GM19043 (cell line): ENCODE measurements around the gene PRTN3.
"Not testable (repeated sequence)": the region's sequence is repeated elsewhere in the genome, so short reads cannot be mapped to it uniquely, and the experiment has no call there.

Source experiments
- ATAC-seq: cut with Tn5 transposase; IDR thresholded peaks from one replicate; pipeline ENCODE4 v1.9.1; 2021; ENCODE audit warnings: low read depth; ENCODE audit not compliant: unreplicated experiment

The PRTN3 gene

DNA sequence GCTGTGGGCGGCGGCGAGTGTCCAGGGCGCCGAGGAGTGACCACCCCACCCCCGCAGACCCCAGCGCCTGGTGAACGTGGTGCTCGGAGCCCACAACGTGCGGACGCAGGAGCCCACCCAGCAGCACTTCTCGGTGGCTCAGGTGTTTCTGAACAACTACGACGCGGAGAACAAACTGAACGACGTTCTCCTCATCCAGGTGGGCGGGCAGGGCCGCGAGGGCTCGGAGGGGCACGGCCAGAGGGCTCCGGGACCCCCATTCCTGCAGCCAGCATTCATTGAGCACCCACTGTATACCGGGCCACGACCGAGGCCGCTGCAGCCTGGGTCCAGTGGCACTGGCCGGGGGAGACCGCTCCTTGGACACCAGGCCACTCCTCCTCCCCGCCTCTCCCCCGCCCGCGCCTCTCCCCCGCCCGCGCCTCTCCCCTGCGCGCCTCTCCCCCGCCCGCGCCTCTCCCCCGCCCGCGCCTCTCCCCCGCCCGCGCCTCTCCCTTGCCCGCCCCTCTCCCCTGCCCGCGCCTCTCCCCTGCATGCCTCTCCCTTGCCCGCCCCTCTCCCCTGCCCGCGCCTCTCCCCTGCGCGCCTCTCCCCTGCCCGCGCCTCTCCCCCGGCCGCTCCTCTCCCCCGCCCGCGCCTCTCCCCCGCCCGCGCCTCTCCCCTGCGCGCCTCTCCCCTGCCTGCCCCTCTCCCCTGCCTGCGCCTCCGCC is 3.2 kb downstream of the PRTN3 start:
- ATAC-seq = no peak

DNA sequence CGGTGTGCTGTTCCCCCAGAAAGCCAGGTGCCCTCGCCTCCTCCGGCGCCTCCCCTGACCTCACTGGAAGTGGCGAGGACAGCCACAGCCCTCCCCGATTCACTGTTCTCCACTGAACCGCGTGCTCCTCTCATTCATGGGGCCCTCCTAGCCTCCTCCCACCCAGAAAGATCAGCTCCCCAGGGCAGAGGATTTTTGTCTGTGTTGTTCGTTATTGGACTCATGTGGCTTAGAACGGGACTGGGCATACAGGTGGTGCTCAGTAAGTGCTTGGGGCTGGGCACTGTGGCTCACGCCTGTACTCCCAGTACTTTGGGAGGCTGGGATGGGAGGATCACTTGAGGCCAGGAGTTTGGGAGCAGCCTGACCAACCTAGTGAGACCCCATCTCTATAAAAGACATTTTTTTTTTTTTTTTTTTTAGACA is 3.8 kb downstream of the PRTN3 start:
- no peak for ATAC-seq

DNA sequence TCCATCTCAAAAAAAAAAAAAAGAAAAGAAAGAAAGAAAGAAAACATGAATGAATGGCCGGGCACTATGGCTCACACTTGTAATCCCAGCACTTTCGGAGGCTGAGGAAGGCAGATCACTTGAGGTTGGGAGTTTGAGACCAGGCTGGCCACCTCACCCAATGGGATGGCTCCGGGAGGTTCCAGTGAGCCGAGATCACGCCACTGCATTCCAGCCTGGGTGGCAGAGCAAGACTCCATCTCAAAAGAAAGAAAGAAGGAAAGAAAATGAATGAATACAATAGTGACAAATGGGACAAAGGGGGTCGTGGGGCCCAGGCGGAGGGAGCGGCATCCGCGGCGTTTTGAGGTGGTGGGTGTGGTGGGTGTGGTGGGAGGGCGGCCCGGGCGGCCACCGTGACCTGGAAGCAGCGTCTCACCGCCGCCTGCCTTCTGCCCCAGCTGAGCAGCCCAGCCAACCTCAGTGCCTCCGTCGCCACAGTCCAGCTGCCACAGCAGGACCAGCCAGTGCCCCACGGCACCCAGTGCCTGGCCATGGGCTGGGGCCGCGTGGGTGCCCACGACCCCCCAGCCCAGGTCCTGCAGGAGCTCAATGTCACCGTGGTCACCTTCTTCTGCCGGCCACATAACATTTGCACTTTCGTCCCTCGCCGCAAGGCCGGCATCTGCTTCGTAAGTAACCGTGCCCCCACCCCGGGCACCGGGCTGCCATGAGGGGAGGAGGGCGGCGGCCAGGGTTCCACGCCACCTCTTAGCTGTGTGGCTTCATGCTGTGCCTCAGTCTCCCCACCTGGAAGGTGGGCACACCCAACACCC is 5.1 kb downstream of the PRTN3 start:
- ATAC-seq = no peak

DNA sequence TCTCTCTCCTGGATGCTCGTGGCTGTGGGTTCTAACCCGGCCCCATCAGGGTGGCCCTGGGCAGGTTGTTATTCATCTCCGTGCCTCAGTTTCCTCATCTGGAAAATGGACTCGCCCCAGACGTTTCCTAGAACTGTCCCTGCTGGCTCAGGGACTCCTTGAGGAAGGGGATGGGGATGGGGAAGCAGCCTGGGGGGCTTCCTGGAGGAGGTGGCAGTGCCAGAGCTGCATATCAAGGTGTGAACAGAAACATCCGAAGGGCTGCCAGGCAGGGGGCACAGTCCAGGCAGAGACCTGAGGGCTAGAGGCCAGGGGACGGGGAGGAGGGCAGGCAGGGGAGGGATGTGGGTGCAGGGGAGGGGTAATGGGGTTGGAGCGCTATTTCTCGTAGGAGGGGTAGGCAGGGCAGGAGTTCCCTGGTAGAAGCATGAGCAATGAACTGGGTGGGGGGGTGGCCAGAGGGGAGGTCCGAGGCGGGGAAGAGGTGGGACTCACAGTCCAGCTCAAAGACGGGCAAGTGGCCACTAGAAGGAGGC is 7.7 kb downstream of the PRTN3 start:
- no peak for ATAC-seq

DNA sequence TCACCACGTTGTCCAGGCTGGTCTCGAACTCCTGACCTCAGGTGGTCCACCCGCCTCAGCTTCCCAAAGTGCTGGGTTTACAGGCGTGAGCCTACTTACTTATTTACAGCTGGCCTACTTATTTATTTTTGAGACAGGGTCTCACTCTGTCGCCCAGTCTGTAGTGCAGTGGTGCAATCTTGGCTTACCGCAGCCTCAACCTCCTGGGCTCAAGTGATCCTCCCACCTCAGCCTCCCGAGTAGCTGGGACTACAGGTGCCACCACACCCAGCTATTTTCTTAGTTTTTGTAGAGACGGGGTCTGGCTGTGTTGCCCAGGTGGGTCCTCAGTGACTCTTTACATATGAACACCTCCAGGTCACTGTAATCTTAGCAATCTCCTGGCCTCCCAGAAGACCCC is 8.4 kb downstream of the PRTN3 start:
- ATAC-seq = not testable (repeated sequence)

DNA sequence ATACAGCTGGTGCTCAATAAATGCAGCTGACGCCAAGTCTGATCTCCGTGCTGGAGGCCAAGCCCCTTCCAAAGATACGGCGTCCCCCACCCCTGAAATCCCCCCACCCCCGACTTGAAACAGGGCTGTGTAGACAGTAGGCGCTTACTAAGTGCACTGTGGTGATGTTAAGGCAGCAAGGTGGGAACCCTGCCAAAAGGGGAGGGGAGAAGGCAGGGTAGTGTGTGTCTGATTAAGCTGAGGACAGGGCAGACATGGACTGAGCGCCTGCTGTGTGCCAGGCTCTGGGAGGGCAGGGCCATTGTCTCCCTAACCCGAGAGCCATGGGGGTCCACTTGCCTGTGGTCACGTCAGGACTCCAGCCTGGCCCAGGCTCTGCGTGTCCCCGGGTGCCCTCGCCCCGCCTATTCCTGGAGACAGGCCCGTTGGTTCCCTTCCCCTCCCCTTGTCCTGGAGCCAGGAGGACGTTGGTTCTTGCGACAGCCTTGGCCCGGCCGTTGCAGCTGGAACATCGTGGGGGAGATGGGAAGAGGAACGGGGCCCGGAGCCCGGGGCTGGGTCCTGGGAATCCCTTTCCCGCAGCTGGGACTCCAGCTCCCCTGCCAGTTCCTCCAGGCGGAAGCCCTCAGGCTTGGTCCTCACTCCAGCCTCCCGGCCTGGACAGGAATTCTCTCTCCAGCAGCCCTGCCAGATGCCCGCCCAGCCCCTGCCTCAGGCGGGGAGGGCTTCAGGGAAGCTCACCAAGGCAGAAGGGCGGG is 9.6 kb downstream of the PRTN3 start:
- ATAC-seq = no peak

DNA sequence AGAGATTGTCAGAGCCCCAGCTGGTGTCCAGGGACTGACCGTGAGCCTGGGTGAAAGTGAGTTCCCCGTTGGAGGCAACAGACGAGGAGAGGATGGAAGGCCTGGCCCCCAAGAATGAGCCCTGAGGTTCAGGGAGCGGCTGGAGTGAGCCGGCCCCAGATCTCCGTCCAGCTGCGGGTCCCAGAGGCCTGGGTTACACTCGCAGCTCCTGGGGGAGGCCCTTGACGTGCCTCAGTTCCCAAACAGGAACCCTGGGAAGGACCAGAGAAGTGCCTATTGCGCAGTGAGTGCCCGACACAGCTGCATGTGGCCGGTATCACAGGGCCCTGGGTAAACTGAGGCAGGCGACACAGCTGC is 10.2 kb downstream of the PRTN3 start:
- ATAC-seq = no peak

DNA sequence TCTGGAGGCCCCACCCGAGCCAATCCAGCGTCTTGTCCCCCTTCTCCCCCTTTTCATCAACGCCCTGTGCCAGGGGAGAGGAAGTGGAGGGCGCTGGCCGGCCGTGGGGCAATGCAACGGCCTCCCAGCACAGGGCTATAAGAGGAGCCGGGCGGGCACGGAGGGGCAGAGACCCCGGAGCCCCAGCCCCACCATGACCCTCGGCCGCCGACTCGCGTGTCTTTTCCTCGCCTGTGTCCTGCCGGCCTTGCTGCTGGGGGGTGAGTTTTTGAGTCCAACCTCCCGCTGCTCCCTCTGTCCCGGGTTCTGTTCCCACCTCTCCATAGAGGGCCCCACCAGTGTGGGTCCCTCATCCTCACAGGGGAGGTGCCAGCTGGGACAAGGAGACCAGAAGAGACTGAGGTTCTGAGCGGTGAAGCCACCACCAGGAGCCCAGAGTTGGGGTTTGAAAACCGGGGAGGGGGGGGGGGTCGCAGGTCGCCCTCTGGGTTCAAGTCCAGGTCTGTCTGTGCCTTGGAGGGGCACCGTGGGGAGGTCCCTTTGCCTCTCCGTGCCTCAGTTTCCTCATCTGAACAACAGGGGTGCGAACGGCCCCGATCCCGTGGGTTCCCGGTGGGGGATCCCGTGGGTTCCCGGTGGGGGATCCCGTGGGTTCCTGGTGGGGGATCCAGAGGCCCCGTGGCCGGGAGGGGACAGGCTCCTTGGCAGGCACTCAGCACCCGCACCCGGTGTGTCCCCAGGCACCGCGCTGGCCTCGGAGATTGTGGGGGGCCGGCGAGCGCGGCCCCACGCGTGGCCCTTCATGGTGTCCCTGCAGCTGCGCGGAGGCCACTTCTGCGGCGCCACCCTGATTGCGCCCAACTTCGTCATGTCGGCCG is 11.6 kb downstream of the PRTN3 start, which contains the start of gene ELANE:
Gene ELANE (plus strand): TSS at position 168 of the 878 bp plus-strand sequence. CDS start 26 bp downstream, at position 194.
- no peak for ATAC-seq

DNA sequence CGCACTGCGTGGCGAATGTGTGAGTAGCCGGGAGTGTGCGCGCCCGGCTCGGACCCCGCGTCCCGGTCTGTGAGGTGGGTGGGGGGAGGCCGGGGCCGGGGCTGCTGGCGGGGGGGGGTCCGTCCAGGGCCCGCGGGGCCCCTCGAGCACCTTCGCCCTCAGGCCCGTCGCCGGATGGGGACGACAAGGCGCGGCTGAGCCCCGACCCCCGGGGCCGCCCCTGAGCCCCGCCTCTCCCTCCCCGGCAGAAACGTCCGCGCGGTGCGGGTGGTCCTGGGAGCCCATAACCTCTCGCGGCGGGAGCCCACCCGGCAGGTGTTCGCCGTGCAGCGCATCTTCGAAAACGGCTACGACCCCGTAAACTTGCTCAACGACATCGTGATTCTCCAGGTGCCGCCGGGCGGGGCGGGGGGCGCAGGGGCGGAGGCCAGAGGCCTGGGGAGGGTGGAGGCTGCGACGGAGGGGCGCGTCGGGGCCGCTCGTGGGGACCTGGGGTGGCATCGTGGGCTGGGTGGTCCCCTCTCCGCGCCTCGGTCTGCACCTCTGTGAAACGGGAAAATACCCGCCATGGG is 12.3 kb downstream of the PRTN3 start:
- ATAC-seq = no peak

DNA sequence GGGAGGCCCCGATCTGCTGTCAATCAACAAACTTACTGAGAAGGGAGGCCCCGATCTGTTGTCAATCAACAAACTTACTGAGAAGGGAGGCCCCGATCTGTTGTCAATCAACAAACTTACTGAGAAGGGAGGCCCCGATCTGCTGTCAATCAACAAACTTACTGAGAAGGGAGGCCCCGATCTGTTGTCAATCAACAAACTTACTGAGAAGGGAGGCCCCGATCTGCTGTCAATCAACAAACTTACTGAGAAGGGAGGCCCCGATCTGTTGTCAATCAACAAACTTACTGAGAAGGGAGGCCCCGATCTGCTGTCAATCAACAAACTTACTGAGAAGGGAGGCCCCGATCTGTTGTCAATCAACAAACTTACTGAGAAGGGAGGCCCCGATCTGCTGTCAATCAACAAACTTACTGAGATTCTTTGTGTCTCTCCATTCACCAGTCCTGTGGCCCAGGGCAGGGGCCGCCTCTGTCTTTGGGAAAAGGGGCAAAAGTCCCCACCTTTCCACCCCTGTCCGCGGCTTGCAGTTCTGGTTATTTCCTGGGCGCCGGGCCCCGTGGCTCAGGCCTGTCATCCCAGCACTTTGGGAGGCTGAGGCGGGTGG is 12.9 kb downstream of the PRTN3 start:
- ATAC-seq = not testable (repeated sequence)

DNA sequence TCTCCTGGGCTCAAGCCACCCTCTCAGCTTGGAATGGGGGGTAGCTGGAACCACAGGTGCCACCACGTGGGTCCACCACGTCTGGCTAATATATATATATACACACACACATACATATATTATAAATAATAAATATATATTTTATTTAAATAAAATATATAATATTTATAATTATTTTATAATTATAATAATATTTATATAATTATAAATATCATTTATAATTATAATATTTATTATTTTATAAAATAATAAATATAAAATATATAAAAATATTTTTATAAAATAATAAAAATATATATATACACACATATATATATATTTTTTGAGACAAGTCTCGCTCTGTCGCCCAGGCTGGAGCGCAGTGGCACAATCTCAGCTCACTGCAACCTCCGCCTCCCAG is 13.8 kb downstream of the PRTN3 start:
- no peak for ATAC-seq

DNA sequence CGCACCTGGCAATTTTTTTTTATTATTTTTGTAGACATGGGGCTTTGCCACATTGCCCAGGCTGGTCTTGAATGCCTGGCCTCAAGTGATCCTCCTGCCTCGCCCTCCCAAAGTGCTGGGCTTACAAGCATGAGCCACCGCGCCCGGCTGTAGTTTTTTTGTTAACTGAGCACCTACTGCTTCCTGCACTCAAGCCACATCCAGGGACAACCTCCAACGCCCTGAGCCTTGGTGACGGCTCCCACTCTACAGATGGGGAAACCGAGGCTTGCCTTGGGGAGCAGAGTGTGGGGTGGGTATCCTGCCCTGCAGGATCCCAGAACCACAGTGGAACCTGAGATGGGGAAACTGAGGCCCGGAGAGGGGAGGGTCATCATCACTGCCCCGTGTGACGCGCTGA is 14.3 kb downstream of the PRTN3 start:
- ATAC-seq = no peak

DNA sequence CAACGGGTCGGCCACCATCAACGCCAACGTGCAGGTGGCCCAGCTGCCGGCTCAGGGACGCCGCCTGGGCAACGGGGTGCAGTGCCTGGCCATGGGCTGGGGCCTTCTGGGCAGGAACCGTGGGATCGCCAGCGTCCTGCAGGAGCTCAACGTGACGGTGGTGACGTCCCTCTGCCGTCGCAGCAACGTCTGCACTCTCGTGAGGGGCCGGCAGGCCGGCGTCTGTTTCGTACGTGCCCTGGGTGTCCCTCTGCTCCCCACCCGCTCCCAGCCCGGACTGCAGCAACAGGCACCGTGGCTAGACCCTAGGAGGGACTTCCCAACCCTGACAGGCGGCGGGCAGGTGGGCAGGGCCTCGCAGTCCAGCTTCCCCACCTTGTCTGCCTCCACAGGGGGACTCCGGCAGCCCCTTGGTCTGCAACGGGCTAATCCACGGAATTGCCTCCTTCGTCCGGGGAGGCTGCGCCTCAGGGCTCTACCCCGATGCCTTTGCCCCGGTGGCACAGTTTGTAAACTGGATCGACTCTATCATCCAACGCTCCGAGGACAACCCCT is 14.8 kb downstream of the PRTN3 start:
- ATAC-seq = no peak

DNA sequence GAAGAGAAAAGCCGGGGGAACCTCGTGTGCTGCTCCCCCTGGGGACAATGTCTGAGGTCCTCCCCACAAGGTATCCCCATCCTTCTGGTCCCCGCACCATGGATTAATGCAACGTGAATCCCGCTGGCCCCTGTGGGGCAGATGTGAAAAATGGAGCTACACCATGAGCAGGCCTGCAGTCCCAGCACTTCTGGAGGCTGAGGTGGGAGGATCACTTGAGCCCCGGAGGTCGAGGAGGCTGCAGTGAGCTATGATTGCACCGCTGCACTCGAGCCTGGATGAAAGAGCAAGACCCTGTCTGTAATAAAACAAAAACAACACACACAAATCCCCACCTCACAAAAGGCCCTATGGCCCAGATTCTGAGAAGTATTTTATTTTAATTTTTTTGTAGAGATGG is 17.5 kb downstream of the PRTN3 start:
- no peak for ATAC-seq

DNA sequence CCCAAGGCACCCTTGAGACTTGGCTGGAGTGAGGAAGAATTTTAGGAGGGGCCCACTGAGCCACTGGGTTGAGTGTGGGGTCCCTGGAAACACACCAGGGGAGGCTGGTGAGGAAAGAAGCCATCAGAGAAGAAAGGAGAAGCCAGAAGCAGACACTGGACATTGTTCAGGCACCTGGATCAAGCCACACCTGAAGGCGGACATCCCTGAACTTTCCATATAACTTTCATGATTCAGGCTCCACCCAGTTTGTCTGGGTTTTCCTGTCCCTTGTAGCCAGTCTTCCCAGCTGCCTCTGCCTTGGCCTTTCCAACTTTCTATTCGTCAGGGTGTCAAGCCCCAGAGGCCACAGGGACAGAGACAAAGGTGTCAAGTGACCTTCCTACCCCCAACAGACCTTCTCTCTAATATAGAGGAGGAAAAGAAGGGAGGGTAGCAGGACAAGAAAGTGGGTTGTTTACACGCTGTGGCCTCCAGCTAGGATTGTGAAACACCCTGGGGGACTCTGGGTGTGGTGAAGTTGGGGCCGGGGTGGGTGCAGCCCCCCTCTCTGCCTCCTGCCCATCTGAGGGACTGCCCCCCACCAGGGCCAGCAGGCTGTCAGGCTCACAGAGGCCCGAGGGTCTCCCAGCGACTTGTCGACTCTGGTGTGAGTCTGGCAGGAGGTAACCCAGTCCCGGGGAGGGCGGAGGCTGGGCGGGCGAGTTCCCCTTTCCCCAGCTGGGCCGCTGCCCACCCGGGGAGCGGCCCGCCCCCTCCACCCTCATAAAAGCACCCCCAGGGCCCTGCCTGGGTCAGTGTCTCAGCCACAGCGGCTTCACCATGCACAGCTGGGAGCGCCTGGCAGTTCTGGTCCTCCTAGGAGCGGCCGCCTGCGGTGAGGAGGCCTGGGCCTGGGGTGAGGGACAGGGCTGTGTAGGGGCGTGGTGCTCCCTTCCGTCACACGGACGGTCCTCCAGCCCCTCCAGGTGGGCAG is 18.4 kb downstream of the PRTN3 start, which contains the start of gene CFD:
Gene CFD (plus strand): TSS at position 797 of the 976 bp plus-strand sequence. CDS start 26 bp downstream, at position 823.
- ATAC-seq = no peak

DNA sequence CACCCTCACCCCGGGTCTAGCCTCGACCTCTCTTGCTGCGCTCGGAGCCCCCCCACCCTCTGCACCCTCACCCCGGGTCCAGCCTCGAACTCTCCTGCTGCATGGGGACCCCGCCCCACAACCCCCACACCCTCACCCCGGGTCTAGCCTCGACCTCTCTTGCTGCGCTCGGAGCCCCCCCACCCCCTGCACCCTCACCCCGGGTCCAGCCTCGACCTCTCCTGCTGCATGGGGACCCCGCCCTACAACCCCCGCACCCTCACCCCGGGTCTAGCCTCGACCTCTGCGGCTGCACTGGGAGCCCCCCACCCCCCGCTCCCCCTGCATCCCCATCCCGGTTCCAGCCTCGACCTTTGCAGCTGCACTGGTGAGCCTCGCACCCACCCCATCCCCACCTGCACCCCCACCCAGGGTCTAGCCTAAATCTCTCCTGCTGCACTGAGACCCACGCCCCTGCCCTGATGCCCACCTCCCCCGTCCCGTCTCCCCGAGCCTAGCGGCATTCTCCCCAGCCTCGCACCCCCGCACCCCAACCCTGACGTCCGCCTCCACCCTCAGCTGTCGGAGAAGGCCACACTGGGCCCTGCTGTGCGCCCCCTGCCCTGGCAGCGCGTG is 20.4 kb downstream of the PRTN3 start:
- ATAC-seq = no peak
